RWPE2 (cell line): ENCODE results near the gene CHST7.
A peak's percentile ranks its signal among the peaks of the same experiment; 100 is the strongest.
"Not testable (repeated sequence)": the region's sequence is repeated elsewhere in the genome, so short reads cannot be mapped to it uniquely, and the experiment has no call there.

ENCODE experiments used
- ATAC-seq: fragments of 200-7000 bp; cut with Tn5 transposase; 3 replicates; pipeline ENCODE4 v1.9.1; 2021; ENCODE audit warnings: low read depth
- DNase-seq: peaks from one replicate; pipeline ENCODE4 v3.0.0-alpha.2; 2020; ENCODE audit warnings: low spot score
- H3K27ac ChIP-seq: fragments of 450-650 bp; 2 replicates; pipeline ENCODE4 v1.5.1; 2017; ENCODE audit warnings: mild to moderate bottlenecking; ENCODE audit not compliant: poor library complexity, severe bottlenecking
- H3K27me3 ChIP-seq: fragments of 250-450 bp; sonication (Bioruptor Pico); 2 replicates; pipeline ENCODE4 v1.5.1; 2021; ENCODE audit warnings: mild to moderate bottlenecking, moderate library complexity; ENCODE audit not compliant: insufficient read depth, poor library complexity, severe bottlenecking
- H3K36me3 ChIP-seq: fragments of 250-450 bp; sonication (Bioruptor Pico); 2 replicates; pipeline ENCODE4 v1.5.1; 2020; ENCODE audit warnings: low read depth, mild to moderate bottlenecking, moderate library complexity
- H3K4me1 ChIP-seq: fragments of 250-450 bp; sonication (Bioruptor Pico); 2 replicates; pipeline ENCODE4 v1.5.1; 2021; ENCODE audit warnings: mild to moderate bottlenecking, moderate library complexity; ENCODE audit not compliant: insufficient read depth, poor library complexity, severe bottlenecking
- H3K4me3 ChIP-seq: fragments of 250-450 bp; sonication (Bioruptor Pico); 2 replicates; pipeline ENCODE4 v1.5.1; 2021; ENCODE audit warnings: mild to moderate bottlenecking, moderate library complexity; ENCODE audit not compliant: severe bottlenecking
- H3K9me3 ChIP-seq: fragments of 250-450 bp; sonication (Bioruptor Pico); 2 replicates; pipeline ENCODE4 v1.5.1; 2021; ENCODE audit warnings: mild to moderate bottlenecking, moderate library complexity; ENCODE audit not compliant: severe bottlenecking
- CTCF ChIP-seq: fragments of 450-650 bp; IDR thresholded peaks from one replicate; pipeline ENCODE4 v1.5.1; 2017; ENCODE audit warnings: mild to moderate bottlenecking, moderate library complexity; ENCODE audit not compliant: poor library complexity, severe bottlenecking

The CHST7 gene

GRCh38 chrX:46573331-46573891 lies at the start of gene CHST7:
Gene CHST7, plus strand, starts transcription at chrX:46573765. Its CDS starts 167 bp downstream, at chrX:46573932.
- peaks cover 7% of the 10 kb centered on the region for H3K4me1 ChIP-seq
- no peaks in the 10 kb centered on the region for H3K27me3 ChIP-seq
- peak within 1 kb of the TSS; percentile 29 for H3K27ac ChIP-seq

GRCh38 chrX:46528640-46529039 lies 44.9 kb upstream of the CHST7 start:
- not testable (repeated sequence) for DNase-seq, H3K36me3 ChIP-seq

More at GRCh38 chrX:46573331-46573891, at the start of gene CHST7:
- ATAC-seq (peak; percentile 74), DNase-seq (peak; percentile 56)
- Histone ChIP-seq H3K4me3 (peak within 1 kb of the TSS; percentile 60), H3K36me3 (no peaks in the 10 kb centered on the region), H3K9me3 (no peaks in the 10 kb centered on the region)
- TF ChIP-seq CTCF: peak; percentile 46

GRCh38 chrX:46529740-46530403 lies 43.7 kb upstream of the CHST7 start:
- not testable (repeated sequence) for DNase-seq, H3K36me3 ChIP-seq, H3K27me3 ChIP-seq, H3K4me1 ChIP-seq, H3K27ac ChIP-seq, ATAC-seq, H3K4me3 ChIP-seq, H3K9me3 ChIP-seq

More at GRCh38 chrX:46528640-46529039, 44.9 kb upstream of the CHST7 start:
- H3K27me3 ChIP-seq, H3K27ac ChIP-seq, H3K4me3 ChIP-seq, H3K4me1 ChIP-seq, H3K9me3 ChIP-seq, ATAC-seq: not testable (repeated sequence)

GRCh38 chrX:46530404-46530908 lies 43.1 kb upstream of the CHST7 start:
- H3K9me3 ChIP-seq, H3K27me3 ChIP-seq, H3K4me3 ChIP-seq, ATAC-seq, DNase-seq, H3K4me1 ChIP-seq, H3K27ac ChIP-seq, H3K36me3 ChIP-seq: not testable (repeated sequence)

- no peak for TF ChIP-seq CTCF
- Histone ChIP-seq H3K36me3 (no peaks in the 10 kb centered on the region), H3K9me3 (no peaks in the 10 kb centered on the region), H3K4me1 (no peaks in the 10 kb centered on the region), H3K27me3 (no peaks in the 10 kb centered on the region), H3K4me3 (no peak overlapping the region), H3K27ac (no peak overlapping the region)
- DNase-seq (no peak), ATAC-seq (no peak)
These were observed 42.1 kb upstream of the CHST7 start for GRCh38 chrX:46531442-46531841.

GRCh38 chrX:46543441-46543840 lies 30.1 kb upstream of the CHST7 start:
- H3K36me3 ChIP-seq: peaks cover 21% of the 10 kb centered on the region
- peaks cover 10% of the 10 kb centered on the region for H3K4me1 ChIP-seq
- H3K27ac ChIP-seq: no peak overlapping the region
- no peak overlapping the region for H3K4me3 ChIP-seq
- no peak for TF ChIP-seq CTCF
- DNase-seq (no peak), ATAC-seq (no peak)
- H3K9me3 ChIP-seq: no peaks in the 10 kb centered on the region
- H3K27me3 ChIP-seq: no peaks in the 10 kb centered on the region

- not testable (repeated sequence) for DNase-seq, H3K9me3 ChIP-seq, ATAC-seq, H3K27me3 ChIP-seq
- Histone ChIP-seq H3K4me3 (peak overlapping the region; percentile 68), H3K36me3 (peaks cover 29% of the 10 kb centered on the region), H3K27ac (peak overlapping the region; percentile 81), H3K4me1 (peaks cover 10% of the 10 kb centered on the region)
These were observed 29.0 kb upstream of the CHST7 start for GRCh38 chrX:46544527-46544926.
